Ovary (tissue), 3 donors: ENCODE measurements around the gene GJC3.

ENCODE experiments used
- EP300 ChIP-seq: sonication (generic); formaldehyde crosslinking; IDR thresholded peaks from one replicate; pipeline ENCODE4 v1.6.1; 2017; ENCODE audit warnings: antibody characterized with exemption
- POLR2A ChIP-seq: fragments of 450-650 bp; IDR thresholded peaks from one replicate; pipeline ENCODE4 v1.6.1; 2017; ENCODE audit warnings: antibody characterized with exemption, mild to moderate bottlenecking, moderate library complexity
- TF ChIP-seq, protein P1 (sequence below), 3 donors: fragments of 450-650 bp in 2 of 3; fragments of 200-600 bp in 1 of 3; IDR thresholded peaks; one replicate each; pipeline versions ENCODE4 v1.5.1 to v1.8.0; 2016 to 2022; ENCODE audit warnings: antibody characterized with exemption in 3 of 3, mild to moderate bottlenecking in 1 of 3
- donor health status: DM: no; HTN: no; CAD: no.

- no peak for TF ChIP-seq POLR2A
- TF ChIP-seq, protein P1, sequence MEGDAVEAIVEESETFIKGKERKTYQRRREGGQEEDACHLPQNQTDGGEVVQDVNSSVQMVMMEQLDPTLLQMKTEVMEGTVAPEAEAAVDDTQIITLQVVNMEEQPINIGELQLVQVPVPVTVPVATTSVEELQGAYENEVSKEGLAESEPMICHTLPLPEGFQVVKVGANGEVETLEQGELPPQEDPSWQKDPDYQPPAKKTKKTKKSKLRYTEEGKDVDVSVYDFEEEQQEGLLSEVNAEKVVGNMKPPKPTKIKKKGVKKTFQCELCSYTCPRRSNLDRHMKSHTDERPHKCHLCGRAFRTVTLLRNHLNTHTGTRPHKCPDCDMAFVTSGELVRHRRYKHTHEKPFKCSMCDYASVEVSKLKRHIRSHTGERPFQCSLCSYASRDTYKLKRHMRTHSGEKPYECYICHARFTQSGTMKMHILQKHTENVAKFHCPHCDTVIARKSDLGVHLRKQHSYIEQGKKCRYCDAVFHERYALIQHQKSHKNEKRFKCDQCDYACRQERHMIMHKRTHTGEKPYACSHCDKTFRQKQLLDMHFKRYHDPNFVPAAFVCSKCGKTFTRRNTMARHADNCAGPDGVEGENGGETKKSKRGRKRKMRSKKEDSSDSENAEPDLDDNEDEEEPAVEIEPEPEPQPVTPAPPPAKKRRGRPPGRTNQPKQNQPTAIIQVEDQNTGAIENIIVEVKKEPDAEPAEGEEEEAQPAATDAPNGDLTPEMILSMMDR (IDR thresholded peaks at IDR 0.05), result no peak
- no peak for TF ChIP-seq EP300
These were observed 9.3 kb downstream of the GJC3 start for GRCh38 chr7:99920149-99920548.
